HUES6 (cell line): ENCODE data around the gene PCDHA1.
A peak's percentile ranks its signal among the peaks of the same experiment; 100 is the strongest.
"Not testable (repeated sequence)": the region's sequence is repeated elsewhere in the genome, so short reads cannot be mapped to it uniquely, and the experiment has no call there.

Experiments
- H3K27ac ChIP-seq: 2 replicates; pipeline ENCODE4 v1.7.0; 2013; ENCODE audit warnings: low read depth, mild to moderate bottlenecking, low read length, inconsistent platforms
- H3K27me3 ChIP-seq: 2 replicates; pipeline ENCODE4 v1.6.1; 2013; ENCODE audit warnings: low read length; ENCODE audit not compliant: control insufficient read depth, insufficient read depth
- H3K36me3 ChIP-seq: 2 replicates; pipeline ENCODE4 v1.6.1; 2013; ENCODE audit warnings: low read length; ENCODE audit not compliant: control insufficient read depth, insufficient read depth
- H3K4me1 ChIP-seq: 2 replicates; pipeline ENCODE4 v1.6.1; 2013; ENCODE audit warnings: low read length; ENCODE audit not compliant: control insufficient read depth, insufficient read depth
- H3K4me3 ChIP-seq: 2 replicates; pipeline ENCODE4 v1.5.1; 2013; ENCODE audit warnings: low read depth, low read length
- H3K9ac ChIP-seq: one replicate; pipeline ENCODE4 v1.6.1; 2013; ENCODE audit warnings: mild to moderate bottlenecking, low read length
- H3K9me3 ChIP-seq: 2 replicates; pipeline ENCODE4 v1.6.1; 2013; ENCODE audit warnings: low read depth, low read length; ENCODE audit not compliant: control insufficient read depth, insufficient read depth

The PCDHA1 gene

DNA sequence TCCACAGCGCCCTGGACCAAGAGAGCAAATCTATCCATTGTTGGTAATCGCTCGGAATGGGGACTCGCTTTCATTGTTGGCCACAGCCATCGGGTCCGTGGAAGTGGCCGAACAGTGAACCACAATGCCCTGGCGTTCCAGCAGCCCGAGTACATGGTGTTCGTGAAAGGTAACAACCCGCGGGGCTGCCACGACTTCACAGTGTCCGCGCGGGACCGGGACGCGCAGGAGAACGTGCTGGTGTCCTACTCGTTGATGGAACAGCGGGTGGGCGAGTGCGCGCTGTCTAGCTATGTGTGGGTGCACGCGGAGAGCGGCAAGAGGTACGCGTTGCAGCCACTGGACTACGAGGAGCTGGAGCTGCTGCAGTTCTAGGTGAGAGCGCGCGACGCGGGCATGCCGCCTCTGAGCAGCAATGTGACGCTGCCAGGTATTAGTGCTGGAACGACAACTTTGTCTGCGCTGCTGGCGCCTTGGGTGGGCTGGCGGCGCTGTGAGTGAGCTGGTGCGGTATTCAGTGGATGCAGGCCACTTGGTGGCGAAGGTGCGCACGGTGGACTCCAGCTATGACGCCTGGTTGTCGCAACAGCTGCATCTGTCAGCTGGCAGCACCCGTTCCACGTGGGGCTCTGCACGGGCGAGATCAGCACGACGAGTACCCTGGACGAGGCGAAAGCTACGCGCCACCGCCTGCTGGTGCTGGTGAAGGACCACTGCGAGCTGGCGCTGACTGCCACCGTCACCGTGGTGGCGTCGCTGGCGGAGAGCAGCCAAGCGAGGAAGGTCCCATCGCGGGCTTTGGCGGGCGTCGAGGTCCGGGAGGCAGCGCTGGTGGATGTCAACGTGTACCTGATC lies 76.7 kb downstream of the PCDHA1 start:
- no peaks in the 10 kb centered on the region for H3K27me3 ChIP-seq
- peaks cover 15% of the 10 kb centered on the region; the same call in 1 of the 2 replicates for H3K36me3 ChIP-seq
- no peak overlapping the region for H3K27ac ChIP-seq
- H3K9me3 ChIP-seq: peaks cover 19% of the 10 kb centered on the region
- no peak overlapping the region for H3K9ac ChIP-seq
- H3K4me3 ChIP-seq: no peak overlapping the region
- H3K4me1 ChIP-seq: no peaks in the 10 kb centered on the region

DNA sequence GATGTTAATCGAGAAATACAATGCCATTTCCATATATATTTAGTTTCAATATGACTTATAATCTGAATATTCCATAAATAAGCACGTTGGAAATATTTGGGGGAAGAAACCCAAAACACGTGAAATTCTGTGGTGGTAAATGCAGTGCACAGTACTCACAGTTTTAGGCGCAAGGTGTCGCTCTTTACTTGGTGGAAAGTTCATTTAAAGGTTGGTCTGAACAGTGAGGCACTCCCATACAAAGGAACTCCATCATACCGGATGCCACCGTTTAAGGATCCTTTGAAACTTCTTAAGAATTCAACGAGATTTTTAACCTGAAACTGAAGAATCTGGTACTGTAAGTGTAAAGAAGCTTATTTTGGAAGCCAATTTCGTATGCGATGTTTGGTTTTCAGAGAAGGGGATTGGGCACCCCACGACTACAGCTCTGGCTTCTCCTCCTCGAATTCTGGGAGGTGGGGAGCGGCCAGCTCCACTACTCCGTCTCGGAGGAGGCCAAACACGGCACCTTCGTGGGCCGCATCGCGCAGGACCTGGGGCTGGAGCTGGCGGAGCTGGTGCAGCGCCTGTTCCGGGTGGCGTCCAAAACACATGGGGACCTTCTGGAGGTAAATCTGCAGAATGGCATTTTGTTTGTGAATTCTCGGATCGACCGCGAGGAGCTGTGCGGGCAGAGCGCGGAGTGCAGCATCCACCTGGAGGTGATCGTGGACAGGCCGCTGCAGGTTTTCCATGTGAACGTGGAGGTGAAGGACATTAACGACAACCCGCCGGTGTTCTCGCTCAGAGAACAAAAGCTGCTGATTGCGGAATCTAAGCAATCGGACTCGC lies 83.0 kb downstream of the PCDHA1 start, which contains the start of gene PCDHA11:
Gene PCDHA11 (plus strand): TSS at position 237 of the 834 bp plus-strand sequence. CDS start 147 bp downstream, at position 384.
- Histone ChIP-seq H3K27me3 (no peaks in the 10 kb centered on the region), H3K9me3 (peaks cover 2% of the 10 kb centered on the region; the same call in 1 of the 2 replicates), H3K36me3 (peaks cover 16% of the 10 kb centered on the region), H3K4me1 (no peaks in the 10 kb centered on the region), H3K4me3 (peak within 1 kb of the TSS; percentile 54), H3K27ac (no peak within 1 kb of the TSS), H3K9ac (peak within 1 kb of the TSS; percentile 59)

DNA sequence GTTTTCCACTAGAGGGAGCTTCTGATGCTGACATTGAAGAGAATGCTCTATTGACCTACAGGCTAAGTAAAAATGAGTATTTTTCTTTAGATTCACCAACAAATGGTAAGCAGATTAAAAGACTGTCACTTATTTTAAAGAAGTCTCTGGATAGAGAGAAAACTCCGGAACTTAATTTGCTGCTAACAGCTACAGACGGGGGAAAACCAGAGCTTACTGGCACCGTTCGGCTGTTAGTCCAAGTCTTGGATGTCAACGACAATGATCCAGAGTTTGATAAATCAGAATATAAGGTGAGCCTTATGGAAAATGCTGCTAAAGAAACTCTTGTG lies 83.6 kb downstream of the PCDHA1 start:
- H3K27ac ChIP-seq: no peak overlapping the region
- no peak overlapping the region for H3K9ac ChIP-seq
- peaks cover 2% of the 10 kb centered on the region; the same call in 1 of the 2 replicates for H3K4me1 ChIP-seq
- H3K4me3 ChIP-seq: peak overlapping the region; percentile 54
- H3K36me3 ChIP-seq: peaks cover 16% of the 10 kb centered on the region
- no peaks in the 10 kb centered on the region for H3K27me3 ChIP-seq
- H3K9me3 ChIP-seq: peaks cover 2% of the 10 kb centered on the region; the same call in 1 of the 2 replicates

DNA sequence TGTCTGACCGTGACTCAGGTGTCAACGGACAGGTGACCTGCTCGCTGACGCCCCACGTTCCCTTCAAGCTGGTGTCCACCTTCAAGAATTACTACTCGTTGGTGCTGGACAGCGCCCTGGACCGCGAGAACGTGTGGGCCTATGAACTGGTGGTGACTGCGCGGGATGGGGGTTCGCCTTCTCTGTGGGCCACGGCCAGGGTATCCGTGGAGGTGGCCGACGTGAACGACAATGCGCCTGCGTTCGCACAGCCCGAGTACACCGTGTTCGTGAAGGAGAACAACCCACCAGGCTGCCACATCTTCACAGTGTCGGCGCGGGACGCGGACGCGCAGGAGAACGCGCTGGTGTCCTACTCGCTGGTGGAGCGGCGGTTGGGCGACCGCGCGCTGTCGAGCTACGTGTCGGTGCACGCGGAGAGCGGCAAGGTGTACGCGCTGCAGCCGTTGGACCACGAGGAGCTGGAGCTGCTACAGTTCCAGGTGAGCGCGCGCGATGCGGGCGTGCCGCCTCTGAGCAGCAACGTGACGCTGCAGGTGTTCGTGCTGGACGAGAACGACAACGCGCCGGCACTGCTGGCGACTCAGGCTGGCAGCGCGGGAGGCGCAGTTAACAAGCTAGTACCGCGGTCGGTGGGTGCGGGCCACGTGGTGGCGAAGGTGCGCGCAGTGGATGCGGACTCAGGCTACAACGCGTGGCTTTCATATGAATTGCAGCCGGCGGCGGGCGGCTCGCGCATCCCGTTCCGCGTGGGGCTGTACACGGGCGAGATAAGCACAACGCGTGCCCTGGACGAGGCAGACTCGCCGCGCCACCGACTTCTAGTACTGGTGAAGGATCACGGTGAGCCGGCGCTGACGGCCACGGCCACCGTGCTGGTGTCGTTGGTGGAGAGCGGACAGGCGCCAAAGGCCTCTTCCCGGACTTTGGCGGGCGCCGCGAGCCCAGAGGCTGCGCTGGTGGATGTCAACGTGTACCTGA lies 84.6 kb downstream of the PCDHA1 start:
- Histone ChIP-seq H3K36me3 (peaks cover 16% of the 10 kb centered on the region), H3K4me1 (peaks cover 3% of the 10 kb centered on the region; the same call in 1 of the 2 replicates), H3K27me3 (no peaks in the 10 kb centered on the region)

DNA sequence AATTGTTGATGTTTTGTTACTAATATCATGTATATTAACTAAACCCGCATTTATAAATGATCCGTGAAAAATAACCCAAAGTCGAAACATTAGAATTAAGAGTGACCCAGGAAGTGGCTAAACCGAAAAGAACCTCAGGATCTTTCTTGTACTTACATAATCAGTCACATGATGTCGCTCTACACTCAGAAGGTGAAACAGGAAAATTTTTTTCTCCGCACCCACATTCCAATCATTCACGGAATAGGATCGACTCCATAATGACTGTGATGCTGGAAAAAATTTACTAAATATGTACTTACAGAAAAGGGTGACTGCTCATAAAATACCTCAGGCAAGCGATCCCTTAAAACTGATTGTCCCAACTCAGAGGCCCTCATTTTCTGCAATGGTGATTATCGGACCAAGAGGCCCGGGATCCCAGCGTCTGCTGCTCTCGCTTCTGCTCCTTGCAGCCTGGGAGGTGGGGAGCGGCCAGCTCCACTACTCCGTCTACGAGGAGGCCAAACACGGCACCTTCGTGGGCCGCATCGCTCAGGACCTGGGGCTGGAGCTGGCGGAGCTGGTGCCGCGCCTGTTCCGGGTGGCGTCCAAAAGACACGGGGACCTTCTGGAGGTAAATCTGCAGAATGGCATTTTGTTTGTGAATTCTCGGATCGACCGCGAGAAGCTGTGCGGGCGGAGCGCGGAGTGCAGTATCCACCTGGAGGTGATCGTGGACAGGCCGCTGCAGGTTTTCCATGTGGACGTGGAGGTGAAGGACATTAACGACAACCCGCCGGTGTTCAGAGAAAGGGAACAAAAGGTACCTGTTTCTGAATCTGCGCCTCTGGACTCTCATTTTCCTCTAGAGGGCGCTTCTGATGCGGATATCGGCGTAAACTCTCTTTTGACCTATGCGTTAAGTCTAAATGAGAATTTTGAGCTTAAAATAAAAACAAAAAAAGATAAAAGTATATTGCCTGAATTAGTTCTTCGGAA lies 89.4 kb downstream of the PCDHA1 start, which contains the start of gene PCDHA12:
Gene PCDHA12 (plus strand): TSS at position 224 of the 981 bp plus-strand sequence. CDS start 165 bp downstream, at position 389.
- Histone ChIP-seq H3K9ac (peak within 1 kb of the TSS; percentile 90), H3K36me3 (peaks cover 11% of the 10 kb centered on the region; the same call in 1 of the 2 replicates), H3K27ac (peak within 1 kb of the TSS; percentile 74; the same call in 1 of the 2 replicates), H3K9me3 (no peaks in the 10 kb centered on the region), H3K4me3 (peak within 1 kb of the TSS; percentile 89), H3K4me1 (peaks cover 3% of the 10 kb centered on the region; the same call in 1 of the 2 replicates), H3K27me3 (no peaks in the 10 kb centered on the region)

More for the DNA sequence above, 84.6 kb downstream of the PCDHA1 start:
- Histone ChIP-seq H3K9ac (no peak overlapping the region), H3K9me3 (peaks cover 2% of the 10 kb centered on the region; the same call in 1 of the 2 replicates), H3K27ac (no peak overlapping the region), H3K4me3 (no peak overlapping the region)

DNA sequence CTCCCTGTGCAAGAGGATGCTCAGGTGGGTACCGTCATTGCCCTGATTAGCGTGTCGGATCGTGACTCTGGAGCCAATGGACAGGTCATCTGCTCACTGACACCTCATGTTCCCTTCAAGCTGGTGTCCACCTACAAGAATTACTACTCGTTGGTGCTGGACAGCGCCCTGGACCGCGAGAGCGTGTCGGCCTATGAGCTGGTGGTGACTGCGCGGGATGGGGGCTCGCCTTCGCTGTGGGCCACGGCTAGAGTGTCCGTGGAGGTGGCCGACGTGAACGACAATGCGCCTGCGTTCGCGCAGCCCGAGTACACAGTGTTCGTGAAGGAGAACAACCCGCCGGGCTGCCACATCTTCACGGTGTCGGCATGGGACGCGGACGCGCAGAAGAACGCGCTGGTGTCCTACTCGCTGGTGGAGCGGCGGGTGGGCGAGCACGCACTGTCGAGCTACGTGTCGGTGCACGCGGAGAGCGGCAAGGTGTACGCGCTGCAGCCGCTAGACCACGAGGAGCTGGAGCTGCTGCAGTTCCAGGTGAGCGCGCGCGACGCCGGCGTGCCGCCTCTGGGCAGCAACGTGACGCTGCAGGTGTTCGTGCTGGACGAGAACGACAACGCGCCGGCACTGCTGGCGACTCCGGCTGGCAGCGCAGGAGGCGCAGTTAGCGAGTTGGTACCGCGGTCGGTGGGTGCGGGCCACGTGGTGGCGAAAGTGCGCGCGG lies 90.8 kb downstream of the PCDHA1 start:
- not testable (repeated sequence) for H3K27me3 ChIP-seq, H3K36me3 ChIP-seq, H3K4me1 ChIP-seq, H3K4me3 ChIP-seq, H3K27ac ChIP-seq, H3K9ac ChIP-seq, H3K9me3 ChIP-seq

DNA sequence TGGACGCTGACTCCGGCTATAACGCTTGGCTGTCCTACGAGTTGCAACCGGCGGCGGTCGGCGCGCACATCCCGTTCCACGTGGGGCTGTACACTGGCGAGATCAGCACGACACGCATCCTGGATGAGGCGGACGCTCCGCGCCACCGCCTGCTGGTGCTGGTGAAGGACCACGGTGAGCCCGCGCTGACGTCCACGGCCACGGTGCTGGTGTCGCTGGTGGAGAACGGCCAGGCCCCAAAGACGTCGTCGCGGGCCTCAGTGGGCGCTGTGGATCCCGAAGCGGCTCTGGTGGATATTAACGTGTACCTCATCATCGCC lies 91.3 kb downstream of the PCDHA1 start:
- no peak overlapping the region for H3K9ac ChIP-seq
- H3K36me3 ChIP-seq: 0 out of 2 replicates have a peak, but pooled peaks cover 2% of the 10 kb centered on the region
- H3K27me3 ChIP-seq: no peaks in the 10 kb centered on the region

DNA sequence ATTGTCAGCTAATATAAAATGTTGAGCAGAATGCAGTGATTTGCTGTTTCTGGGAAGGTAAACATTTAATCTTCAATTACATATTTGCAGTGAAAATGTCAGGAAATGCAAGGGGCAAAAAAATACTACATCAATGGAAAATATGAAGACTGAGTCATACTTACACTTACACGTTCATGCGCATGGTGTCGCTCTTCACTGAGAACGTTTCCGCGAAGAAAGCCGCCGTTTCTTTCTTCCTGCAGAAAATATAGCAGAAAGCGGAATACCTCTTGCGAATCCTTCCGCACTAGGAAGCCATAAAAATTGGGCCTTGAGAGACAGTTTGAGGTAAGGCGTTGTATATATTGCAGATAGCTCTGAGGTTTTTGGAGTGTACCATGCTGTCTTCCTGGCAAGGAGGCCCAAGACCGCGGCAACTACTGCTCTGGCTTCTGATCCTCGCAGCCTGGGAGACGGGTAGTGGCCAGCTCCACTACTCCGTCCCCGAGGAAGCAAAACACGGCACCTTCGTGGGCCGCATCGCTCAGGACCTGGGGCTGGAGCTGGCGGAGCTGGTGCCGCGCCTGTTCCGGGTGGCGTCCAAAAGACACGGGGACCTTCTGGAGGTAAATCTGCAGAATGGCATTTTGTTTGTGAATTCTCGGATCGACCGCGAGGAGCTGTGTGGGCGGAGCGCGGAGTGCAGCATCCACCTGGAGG lies 96.1 kb downstream of the PCDHA1 start, which contains the start of gene PCDHA13:
Gene PCDHA13 (plus strand): TSS at position 236 of the 702 bp plus-strand sequence. CDS start 145 bp downstream, at position 381.
- H3K4me3 ChIP-seq: peak within 1 kb of the TSS; percentile 55
- no peaks in the 10 kb centered on the region for H3K27me3 ChIP-seq
- H3K9ac ChIP-seq: peak within 1 kb of the TSS; percentile 47
- no peaks in the 10 kb centered on the region for H3K9me3 ChIP-seq
- no peaks in the 10 kb centered on the region for H3K4me1 ChIP-seq
- 0 out of 2 replicates have a peak, but pooled peaks cover 2% of the 10 kb centered on the region for H3K36me3 ChIP-seq
- no peak within 1 kb of the TSS for H3K27ac ChIP-seq

More for the DNA sequence above, 91.3 kb downstream of the PCDHA1 start:
- Histone ChIP-seq H3K4me3 (no peak overlapping the region), H3K4me1 (peaks cover 3% of the 10 kb centered on the region; the same call in 1 of the 2 replicates), H3K27ac (no peak overlapping the region), H3K9me3 (no peaks in the 10 kb centered on the region)

DNA sequence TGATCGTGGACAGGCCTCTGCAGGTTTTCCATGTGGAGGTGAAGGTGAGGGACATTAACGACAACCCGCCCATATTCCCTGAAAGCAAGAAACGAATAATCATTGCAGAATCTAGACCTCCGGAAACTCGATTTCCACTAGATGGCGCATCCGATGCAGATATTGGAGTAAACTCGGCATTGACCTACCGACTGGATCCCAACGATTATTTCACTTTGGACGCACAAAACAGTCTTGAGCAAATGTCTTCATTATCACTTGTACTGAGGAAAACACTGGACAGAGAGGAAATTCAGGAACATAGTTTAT lies 96.6 kb downstream of the PCDHA1 start:
- Histone ChIP-seq H3K9me3 (no peaks in the 10 kb centered on the region), H3K27ac (no peak overlapping the region), H3K36me3 (0 out of 2 replicates have a peak, but pooled peaks cover under 1% of the 10 kb centered on the region), H3K4me3 (peak overlapping the region; percentile 55), H3K27me3 (no peaks in the 10 kb centered on the region), H3K9ac (no peak overlapping the region), H3K4me1 (no peaks in the 10 kb centered on the region)
